ENCODE results near the gene TBX2. TPM values are rescaled to one million over a fixed set of nuclear protein-coding genes. Genes with fewer than 3 reads are reported as not detected.

Gene TBX2
- total and polyA plus RNA-seq, 10 of the 15 experiments (the other 5 are each of a cell fraction or from before 2014, with no cell fraction given), result 0.13 TPM; not detected in 9

DNA sequence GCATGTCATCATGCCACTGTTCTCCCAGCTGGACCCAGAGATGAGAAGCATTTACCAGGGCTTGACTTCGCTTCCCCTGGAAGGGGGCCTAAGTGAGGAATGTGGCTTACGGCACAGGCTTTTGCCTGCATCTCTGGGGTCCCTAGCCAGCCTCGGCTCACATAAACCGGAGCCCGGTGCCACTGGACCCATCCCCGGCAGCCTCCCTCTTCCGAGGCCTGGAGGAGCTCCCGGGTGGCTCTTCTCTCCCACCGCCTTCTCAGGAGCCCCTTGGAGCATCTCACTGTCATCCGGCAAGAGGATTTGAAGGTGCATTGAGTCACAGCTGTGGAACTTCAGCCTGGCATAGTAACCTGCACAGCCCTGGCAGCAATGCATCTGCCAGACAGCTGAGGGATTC lies 29.9 kb upstream of the TBX2 start:
- Histone ChIP-seq H3K4me1 (ENCODE audit: control insufficient read depth, insufficient read depth, low read length) (no peaks in the 10 kb centered on the region), H3K79me2 (ENCODE audit: control insufficient read depth, insufficient read depth, low read length) (no peaks in the 10 kb centered on the region), H3K9ac (ENCODE audit: control insufficient read depth, insufficient read depth, low read length) (no peak overlapping the region), H4K20me1 (ENCODE audit: control insufficient read depth, insufficient read depth) (no peaks in the 10 kb centered on the region), H3K27me3 (replicated peaks in 1 of 2; ENCODE audit: control insufficient read depth in 2 of 2, insufficient read depth in 2 of 2, low read length in 1 of 2) (no peaks in the 10 kb centered on the region), H3K27ac (ENCODE audit: control insufficient read depth, insufficient read depth) (no peak overlapping the region), H3K9me3 (replicated peaks; ENCODE audit: control insufficient read depth, insufficient read depth, low read length) (no peaks in the 10 kb centered on the region), H3K4me3 (no peak overlapping the region), H3K4me2 (ENCODE audit: control insufficient read depth, insufficient read depth) (no peak overlapping the region), H2AFZ (ENCODE audit: control insufficient read depth, low read depth, low read length) (no peak overlapping the region), H3K36me3 (ENCODE audit: control insufficient read depth in 2 of 2, insufficient read depth in 2 of 2, low read length in 1 of 2) (no peaks in the 10 kb centered on the region)
- ChIA-PET SMC1A (ENCODE audit: uncharacterized antibody, unreplicated experiment) (interaction anchor here (0.6 kb wide), 1 partner anchor 834 kb away, joined by 3 read pairs; no protein-coding TSS in a partner anchor), POLR2A (interaction anchor here (0.8 kb wide), 1 partner anchor 355 kb away, joined by 3 read pairs; no protein-coding TSS in a partner anchor), CTCF (no interaction called here), RAD21 (ENCODE audit: unreplicated experiment) (no interaction called here)
- in situ Hi-C loops (cut with MboI) (no loop called here), intact Hi-C loops (cut with micrococcal nuclease; ENCODE audit: unreplicated experiment) (loop anchor here (10.0 kb wide), 1 partner anchor 645 kb away; no protein-coding TSS in a partner anchor)
- FAIRE-seq (no peak), ATAC-seq (no peak), DNase-seq (ENCODE audit: low read depth, low spot score) (no peak)
- no TSS peak for BruUV-seq (replicated peaks)
- WGBS (ENCODE audit: insufficient coverage, insufficient replicate concordance, low lambda C conversion rate, missing lambda C conversion rate), result 60% methylated on average over 10 of the region's 10 CpGs
- no peak for TF ChIP-seq ZNF384 (IDR thresholded peaks at IDR 0.05; ENCODE audit: borderline replicate concordance, low read depth, low read length)
- TF ChIP-seq, protein P1, sequence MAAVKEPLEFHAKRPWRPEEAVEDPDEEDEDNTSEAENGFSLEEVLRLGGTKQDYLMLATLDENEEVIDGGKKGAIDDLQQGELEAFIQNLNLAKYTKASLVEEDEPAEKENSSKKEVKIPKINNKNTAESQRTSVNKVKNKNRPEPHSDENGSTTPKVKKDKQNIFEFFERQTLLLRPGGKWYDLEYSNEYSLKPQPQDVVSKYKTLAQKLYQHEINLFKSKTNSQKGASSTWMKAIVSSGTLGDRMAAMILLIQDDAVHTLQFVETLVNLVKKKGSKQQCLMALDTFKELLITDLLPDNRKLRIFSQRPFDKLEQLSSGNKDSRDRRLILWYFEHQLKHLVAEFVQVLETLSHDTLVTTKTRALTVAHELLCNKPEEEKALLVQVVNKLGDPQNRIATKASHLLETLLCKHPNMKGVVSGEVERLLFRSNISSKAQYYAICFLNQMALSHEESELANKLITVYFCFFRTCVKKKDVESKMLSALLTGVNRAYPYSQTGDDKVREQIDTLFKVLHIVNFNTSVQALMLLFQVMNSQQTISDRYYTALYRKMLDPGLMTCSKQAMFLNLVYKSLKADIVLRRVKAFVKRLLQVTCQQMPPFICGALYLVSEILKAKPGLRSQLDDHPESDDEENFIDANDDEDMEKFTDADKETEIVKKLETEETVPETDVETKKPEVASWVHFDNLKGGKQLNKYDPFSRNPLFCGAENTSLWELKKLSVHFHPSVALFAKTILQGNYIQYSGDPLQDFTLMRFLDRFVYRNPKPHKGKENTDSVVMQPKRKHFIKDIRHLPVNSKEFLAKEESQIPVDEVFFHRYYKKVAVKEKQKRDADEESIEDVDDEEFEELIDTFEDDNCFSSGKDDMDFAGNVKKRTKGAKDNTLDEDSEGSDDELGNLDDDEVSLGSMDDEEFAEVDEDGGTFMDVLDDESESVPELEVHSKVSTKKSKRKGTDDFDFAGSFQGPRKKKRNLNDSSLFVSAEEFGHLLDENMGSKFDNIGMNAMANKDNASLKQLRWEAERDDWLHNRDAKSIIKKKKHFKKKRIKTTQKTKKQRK (IDR thresholded peaks at IDR 0.05; ENCODE audit: low read depth, low read length), result no peak
- TF ChIP-seq SRF (IDR thresholded peaks at IDR 0.05; ENCODE audit: low read depth in 2 of 2, low read length in 2 of 2), result no peak
- no peak for TF ChIP-seq ZSCAN29 (IDR thresholded peaks at IDR 0.05)
- TF ChIP-seq, protein P2, sequence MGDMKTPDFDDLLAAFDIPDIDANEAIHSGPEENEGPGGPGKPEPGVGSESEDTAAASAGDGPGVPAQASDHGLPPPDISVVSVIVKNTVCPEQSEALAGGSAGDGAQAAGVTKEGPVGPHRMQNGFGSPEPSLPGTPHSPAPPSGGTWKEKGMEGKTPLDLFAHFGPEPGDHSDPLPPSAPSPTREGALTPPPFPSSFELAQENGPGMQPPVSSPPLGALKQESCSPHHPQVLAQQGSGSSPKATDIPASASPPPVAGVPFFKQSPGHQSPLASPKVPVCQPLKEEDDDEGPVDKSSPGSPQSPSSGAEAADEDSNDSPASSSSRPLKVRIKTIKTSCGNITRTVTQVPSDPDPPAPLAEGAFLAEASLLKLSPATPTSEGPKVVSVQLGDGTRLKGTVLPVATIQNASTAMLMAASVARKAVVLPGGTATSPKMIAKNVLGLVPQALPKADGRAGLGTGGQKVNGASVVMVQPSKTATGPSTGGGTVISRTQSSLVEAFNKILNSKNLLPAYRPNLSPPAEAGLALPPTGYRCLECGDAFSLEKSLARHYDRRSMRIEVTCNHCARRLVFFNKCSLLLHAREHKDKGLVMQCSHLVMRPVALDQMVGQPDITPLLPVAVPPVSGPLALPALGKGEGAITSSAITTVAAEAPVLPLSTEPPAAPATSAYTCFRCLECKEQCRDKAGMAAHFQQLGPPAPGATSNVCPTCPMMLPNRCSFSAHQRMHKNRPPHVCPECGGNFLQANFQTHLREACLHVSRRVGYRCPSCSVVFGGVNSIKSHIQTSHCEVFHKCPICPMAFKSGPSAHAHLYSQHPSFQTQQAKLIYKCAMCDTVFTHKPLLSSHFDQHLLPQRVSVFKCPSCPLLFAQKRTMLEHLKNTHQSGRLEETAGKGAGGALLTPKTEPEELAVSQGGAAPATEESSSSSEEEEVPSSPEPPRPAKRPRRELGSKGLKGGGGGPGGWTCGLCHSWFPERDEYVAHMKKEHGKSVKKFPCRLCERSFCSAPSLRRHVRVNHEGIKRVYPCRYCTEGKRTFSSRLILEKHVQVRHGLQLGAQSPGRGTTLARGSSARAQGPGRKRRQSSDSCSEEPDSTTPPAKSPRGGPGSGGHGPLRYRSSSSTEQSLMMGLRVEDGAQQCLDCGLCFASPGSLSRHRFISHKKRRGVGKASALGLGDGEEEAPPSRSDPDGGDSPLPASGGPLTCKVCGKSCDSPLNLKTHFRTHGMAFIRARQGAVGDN (IDR thresholded peaks at IDR 0.05), result no peak
- no peak for TF ChIP-seq BCL11A (IDR thresholded peaks at IDR 0.05; ENCODE audit: low read depth, low read length)
- no peak for TF ChIP-seq EZH2 (IDR thresholded peaks at IDR 0.05; ENCODE audit: borderline replicate concordance, control insufficient read depth, low read depth, low read length)
- TF ChIP-seq, protein P3, sequence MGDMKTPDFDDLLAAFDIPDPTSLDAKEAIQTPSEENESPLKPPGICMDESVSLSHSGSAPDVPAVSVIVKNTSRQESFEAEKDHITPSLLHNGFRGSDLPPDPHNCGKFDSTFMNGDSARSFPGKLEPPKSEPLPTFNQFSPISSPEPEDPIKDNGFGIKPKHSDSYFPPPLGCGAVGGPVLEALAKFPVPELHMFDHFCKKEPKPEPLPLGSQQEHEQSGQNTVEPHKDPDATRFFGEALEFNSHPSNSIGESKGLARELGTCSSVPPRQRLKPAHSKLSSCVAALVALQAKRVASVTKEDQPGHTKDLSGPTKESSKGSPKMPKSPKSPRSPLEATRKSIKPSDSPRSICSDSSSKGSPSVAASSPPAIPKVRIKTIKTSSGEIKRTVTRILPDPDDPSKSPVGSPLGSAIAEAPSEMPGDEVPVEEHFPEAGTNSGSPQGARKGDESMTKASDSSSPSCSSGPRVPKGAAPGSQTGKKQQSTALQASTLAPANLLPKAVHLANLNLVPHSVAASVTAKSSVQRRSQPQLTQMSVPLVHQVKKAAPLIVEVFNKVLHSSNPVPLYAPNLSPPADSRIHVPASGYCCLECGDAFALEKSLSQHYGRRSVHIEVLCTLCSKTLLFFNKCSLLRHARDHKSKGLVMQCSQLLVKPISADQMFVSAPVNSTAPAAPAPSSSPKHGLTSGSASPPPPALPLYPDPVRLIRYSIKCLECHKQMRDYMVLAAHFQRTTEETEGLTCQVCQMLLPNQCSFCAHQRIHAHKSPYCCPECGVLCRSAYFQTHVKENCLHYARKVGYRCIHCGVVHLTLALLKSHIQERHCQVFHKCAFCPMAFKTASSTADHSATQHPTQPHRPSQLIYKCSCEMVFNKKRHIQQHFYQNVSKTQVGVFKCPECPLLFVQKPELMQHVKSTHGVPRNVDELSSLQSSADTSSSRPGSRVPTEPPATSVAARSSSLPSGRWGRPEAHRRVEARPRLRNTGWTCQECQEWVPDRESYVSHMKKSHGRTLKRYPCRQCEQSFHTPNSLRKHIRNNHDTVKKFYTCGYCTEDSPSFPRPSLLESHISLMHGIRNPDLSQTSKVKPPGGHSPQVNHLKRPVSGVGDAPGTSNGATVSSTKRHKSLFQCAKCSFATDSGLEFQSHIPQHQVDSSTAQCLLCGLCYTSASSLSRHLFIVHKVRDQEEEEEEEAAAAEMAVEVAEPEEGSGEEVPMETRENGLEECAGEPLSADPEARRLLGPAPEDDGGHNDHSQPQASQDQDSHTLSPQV (IDR thresholded peaks at IDR 0.05), result no peak
- no peak for TF ChIP-seq MEF2A (IDR thresholded peaks at IDR 0.05; ENCODE audit: insufficient read depth, low read depth, low read length)
- TF ChIP-seq ATF7 (IDR thresholded peaks at IDR 0.05; ENCODE audit: low read depth), result no peak
- no peak for TF ChIP-seq KDM1A (IDR thresholded peaks at IDR 0.05; ENCODE audit: borderline replicate concordance)
- TF ChIP-seq SREBF1 (IDR thresholded peaks at IDR 0.05; ENCODE audit: low read length), result no peak
- no peak for TF ChIP-seq IRF4 (IDR thresholded peaks at IDR 0.05; ENCODE audit: low read depth, low read length)
- no peak for TF ChIP-seq SMAD1 (IDR thresholded peaks at IDR 0.05; ENCODE audit: low read depth, partially characterized antibody)
